ENCODE data around the gene MCEE. TPM values are rescaled to one million over a fixed set of nuclear protein-coding genes. Genes with fewer than 3 reads are reported as not detected.

Gene MCEE
- total and polyA plus RNA-seq, 7 donors, result 10.9 to 27.4 (median 16.3) TPM

GRCh38 chr2:71157124-71157793 lies 27.2 kb upstream of the MCEE start:
- no peaks in the 10 kb centered on the region for H3K4me1 ChIP-seq
- H3K27ac ChIP-seq, result no peak overlapping the region
- no peaks in the 10 kb centered on the region for H3K9me3 ChIP-seq
- intact Hi-C loops (cut with DNase I), result loop anchor here in 1 of 2 donors (10.0 kb wide), 1 partner anchor 358 kb away; no protein-coding TSS in a partner anchor
- peak overlapping the region; percentile 30 for H3K4me3 ChIP-seq
- TF ChIP-seq CTCF (IDR thresholded peaks at IDR 0.05), result peak; percentile 53
- ATAC-seq (peak in 3 of 4 donors; percentile 75 to 81 (median 76)), DNase-seq (peak; percentile 31 to 57)
- H3K36me3 ChIP-seq (ENCODE audit: insufficient read depth in 1 of 2, low read depth in 1 of 2), result no peaks in the 10 kb centered on the region
- 6 to 9% (median 8%) methylated on average over 16 of the region's 16 CpGs for WGBS, 3 donors
- peaks cover 0 to 3% (median 0%) of the 10 kb centered on the region in 3 donors for H3K27me3 ChIP-seq (ENCODE audit: insufficient read depth in 3 of 3, low read length in 2 of 3)

- Histone ChIP-seq H3K36me3 (ENCODE audit: insufficient read depth in 1 of 2, low read depth in 1 of 2) (no peaks in the 10 kb centered on the region), H3K9me3 (no peaks in the 10 kb centered on the region), H3K4me1 (no peaks in the 10 kb centered on the region), H3K27ac (no peak overlapping the region), H3K4me3 (no peak overlapping the region), H3K27me3 (ENCODE audit: insufficient read depth in 3 of 3, low read length in 2 of 3) (peaks cover 0 to 3% (median 0%) of the 10 kb centered on the region in 3 donors)
- intact Hi-C loops (cut with DNase I), result loop anchor here in 1 of 2 donors (10.0 kb wide), 1 partner anchor 358 kb away; no protein-coding TSS in a partner anchor
- no peak for TF ChIP-seq CTCF (IDR thresholded peaks at IDR 0.05)
- ATAC-seq (no peak), DNase-seq (no peak)
- WGBS, 3 donors, result 24 to 38% (median 26%) methylated on average over 6 of the region's 6 CpGs
Observed at GRCh38 chr2:71156573-71156972, 26.5 kb upstream of the MCEE start.

- no peak for DNase-seq
- no peak for ATAC-seq
- WGBS, 3 donors, result 90 to 96% (median 92%) methylated on average over 4 of the region's 4 CpGs
- Histone ChIP-seq H3K27me3 (ENCODE audit: insufficient read depth in 3 of 3, low read length in 2 of 3) (peaks cover 0 to 3% (median 0%) of the 10 kb centered on the region in 3 donors), H3K4me1 (no peaks in the 10 kb centered on the region), H3K4me3 (no peak overlapping the region), H3K9me3 (no peaks in the 10 kb centered on the region), H3K27ac (no peak overlapping the region), H3K36me3 (ENCODE audit: insufficient read depth in 1 of 2, low read depth in 1 of 2) (peaks cover 0 to 3% of the 10 kb centered on the region in 2 donors)
- intact Hi-C loops (cut with DNase I), result loop anchor here in 1 of 2 donors (10.0 kb wide), 1 partner anchor 359 kb away; no protein-coding TSS in a partner anchor
- TF ChIP-seq CTCF (IDR thresholded peaks at IDR 0.05), result no peak
Observed at GRCh38 chr2:71155846-71156245, 25.8 kb upstream of the MCEE start.

GRCh38 chr2:71154798-71155197 lies 24.8 kb upstream of the MCEE start:
- intact Hi-C loops (cut with DNase I), result loop anchor here in 1 of 2 donors (10.0 kb wide), 1 partner anchor 360 kb away; no protein-coding TSS in a partner anchor
- DNase-seq (no peak), ATAC-seq (no peak)
- Histone ChIP-seq H3K27me3 (ENCODE audit: insufficient read depth in 3 of 3, low read length in 2 of 3) (peaks cover 0 to 3% (median 0%) of the 10 kb centered on the region in 3 donors), H3K36me3 (ENCODE audit: insufficient read depth in 1 of 2, low read depth in 1 of 2) (peaks cover 0 to 13% of the 10 kb centered on the region in 2 donors), H3K4me3 (no peak overlapping the region), H3K4me1 (no peaks in the 10 kb centered on the region), H3K9me3 (no peaks in the 10 kb centered on the region), H3K27ac (no peak overlapping the region)
- no peak for TF ChIP-seq CTCF (IDR thresholded peaks at IDR 0.05)
- 72 to 77% (median 76%) methylated on average over 6 of the region's 6 CpGs for WGBS, 3 donors

Data from psoas muscle (tissue), 8 donors.